NT2/D1 (cell line): ENCODE data around the gene TM4SF5.

Experiments
- SUZ12 ChIP-seq: IDR thresholded peaks from 2 replicates; pipeline ENCODE4 v1.6.1; 2011; ENCODE audit not compliant: insufficient read length, insufficient read depth; ENCODE audit errors: extremely low read depth
- YY1 ChIP-seq: IDR thresholded peaks from 2 replicates; pipeline ENCODE4 v1.6.1; 2011; ENCODE audit not compliant: insufficient read length, insufficient read depth
- ZNF274 ChIP-seq: IDR thresholded peaks from 2 replicates; pipeline ENCODE4 v1.6.1; 2011; ENCODE audit warnings: mild to moderate bottlenecking, low read depth, low read length

- TF ChIP-seq YY1 (no peak), ZNF274 (no peak), SUZ12 (no peak)
Measured at GRCh38 chr17:4788807-4789700, 17.4 kb downstream of the TM4SF5 start, which contains the start of gene GLTPD2.
